B cell (primary cell): Measurements from ENCODE around the gene WDR31. TPM values are rescaled to one million over a fixed set of nuclear protein-coding genes. Genes with fewer than 3 reads are reported as not detected.

Experiments used
- ATAC-seq: fragments of 200-7000 bp; cut with Tn5 transposase; one replicate; pipeline ENCODE4 v1.10.0; 2021; ENCODE audit warnings: low read depth, mild to moderate bottlenecking, moderate number of reproducible peaks, moderate library complexity
- CTCF ChIA-PET: fragments of 350-600 bp; sonication (Branson Sonifier 250); formaldehyde crosslinking; loops from one replicate; lab custom pipeline; 2021; ENCODE audit warnings: antibody characterized with exemption, inconsistent platforms; lab: Charles Lee
- POLR2A ChIA-PET: fragments of 350-600 bp; sonication (Branson Sonifier 250); formaldehyde crosslinking; loops from one replicate; lab custom pipeline; 2021; ENCODE audit warnings: antibody characterized with exemption; lab: Charles Lee
- DNase-seq: peaks from one replicate; pipeline ENCODE4 v3.0.0; 2013
- H2AFZ ChIP-seq: 2 replicates; pipeline ENCODE4 v1.6.1; 2012; ENCODE audit warnings: mild to moderate bottlenecking, low read depth, low read length; ENCODE audit not compliant: insufficient read depth, poor library complexity, severe bottlenecking
- H3K27ac ChIP-seq, 2 donors: 1 replicate in 1 of 2; 2 replicates in 1 of 2; pipeline ENCODE4 v1.5.1; 2012 to 2013; ENCODE audit warnings: low read length in 2 of 2, mild to moderate bottlenecking in 2 of 2, moderate library complexity in 1 of 2
- H3K27me3 ChIP-seq, 4 experiments: fragments of 200-600 bp in 1 of 4; sonication (generic) in 1 of 4; replicated peaks in 1 of 4; 1 replicate in 2 of 4; 2 replicates in 2 of 4; pipeline versions ENCODE4 v1.6.1 to v1.7.0; 2013 to 2016; ENCODE audit warnings: low read length in 3 of 4, mild to moderate bottlenecking in 2 of 4, mixed read lengths in 1 of 4, moderate library complexity in 1 of 4; ENCODE audit not compliant: insufficient read depth in 4 of 4, control insufficient read depth in 3 of 4; ENCODE audit errors: control extremely low read depth in 1 of 4
- H3K36me3 ChIP-seq, 2 experiments: replicated peaks in 1 of 2; 1 replicate in 1 of 2; 2 replicates in 1 of 2; pipeline versions ENCODE4 v1.6.1 to v1.7.1; 2013; ENCODE audit warnings: low read length in 1 of 2; ENCODE audit not compliant: insufficient read depth in 2 of 2, control insufficient read depth in 1 of 2; ENCODE audit errors: control extremely low read depth in 1 of 2, extremely low read depth in 1 of 2
- H3K4me1 ChIP-seq, 2 donors: fragments of 200-600 bp in 1 of 2; sonication (generic) in 1 of 2; 1 replicate in 1 of 2; 2 replicates in 1 of 2; pipeline versions ENCODE4 v1.5.1 to v1.6.1; 2013 to 2017; ENCODE audit warnings: low read length in 2 of 2; ENCODE audit not compliant: control insufficient read depth in 2 of 2, insufficient read depth in 2 of 2
- H3K4me2 ChIP-seq: replicated peaks from 2 replicates; pipeline ENCODE3; 2012; ENCODE audit warnings: mild to moderate bottlenecking, low read depth, low read length; ENCODE audit not compliant: poor library complexity, severe bottlenecking
- H3K4me3 ChIP-seq, 5 experiments: fragments of 200-600 bp in 1 of 5; sonication (generic) in 1 of 5; 1 replicate in 3 of 5; 2 replicates in 2 of 5; pipeline versions ENCODE4 v1.5.1 to v1.7.0; 2011 to 2016; ENCODE audit warnings: low read length in 4 of 5, mild to moderate bottlenecking in 4 of 5, low read depth in 2 of 5, control low read depth in 1 of 5, moderate library complexity in 1 of 5; ENCODE audit not compliant: insufficient read depth in 1 of 5; ENCODE audit errors: control extremely low read depth in 1 of 5, extremely low read depth in 1 of 5
- H3K79me2 ChIP-seq: fragments of 200-600 bp; sonication (generic); one replicate; pipeline ENCODE4 v1.6.0; 2016; ENCODE audit warnings: low read length; ENCODE audit not compliant: control insufficient read depth, insufficient read depth
- H3K9ac ChIP-seq: fragments of 200-600 bp; sonication (generic); 2 replicates; pipeline ENCODE4 v1.6.1; 2017; ENCODE audit warnings: mild to moderate bottlenecking, low read length, moderate library complexity
- H3K9me3 ChIP-seq, 3 donors: one replicate each; pipeline versions ENCODE4 v1.6.1 to v1.7.1; 2013; ENCODE audit warnings: low read length in 2 of 3; ENCODE audit not compliant: control insufficient read depth in 2 of 3, insufficient read depth in 1 of 3; ENCODE audit errors: control extremely low read depth in 1 of 3
- H4K20me1 ChIP-seq: 2 replicates; pipeline ENCODE4 v1.6.0; 2012; ENCODE audit warnings: mild to moderate bottlenecking, low read length; ENCODE audit not compliant: insufficient read depth, control insufficient read depth, poor library complexity, severe bottlenecking
- H3K27ac Mint-ChIP-seq: one replicate; pipeline ENCODE4 v1.8.0; 2021; ENCODE audit warnings: mixed read lengths
- H3K27me3 Mint-ChIP-seq: one replicate; pipeline ENCODE4 v1.8.0; 2021; ENCODE audit warnings: mixed read lengths
- H3K4me1 Mint-ChIP-seq: one replicate; pipeline ENCODE4 v1.8.0; 2021; ENCODE audit warnings: mixed read lengths
- H3K4me3 Mint-ChIP-seq: one replicate; pipeline ENCODE4 v1.8.0; 2021; ENCODE audit warnings: mixed read lengths
- H3K9me3 Mint-ChIP-seq: one replicate; pipeline ENCODE4 v1.8.0; 2022; ENCODE audit warnings: mixed read lengths; ENCODE audit not compliant: insufficient read depth
- EZH2 ChIP-seq: IDR thresholded peaks from 2 replicates; pipeline ENCODE4 v1.6.1; 2012; ENCODE audit warnings: borderline replicate concordance, low read depth, mild to moderate bottlenecking, moderate library complexity, low read length; ENCODE audit not compliant: insufficient read depth, poor library complexity, severe bottlenecking
- WGBS: methylation state at CpG from one replicate; pipeline ENCODE4 v1.1.5; 2013; ENCODE audit warnings: missing lambda C conversion rate; ENCODE audit not compliant: insufficient coverage; 5-methylcytosine and 5-hydroxymethylcytosine counted together
- intact Hi-C: fragments of 100-400 bp; cut with micrococcal nuclease; formaldehyde crosslinking; loops from one replicate; pipeline ENCODE4 v1.10.0; 2022
- polyA plus RNA-seq: library from polyadenylated mRNA; depleted of rRNA; stranded (reverse); fragments of >200 nt; gene quantifications from 2 replicates; pipeline ENCODE4 v1.2.3, GENCODE V29; 2012
- total RNA-seq, 2 donors: library from RNA; stranded (reverse); fragments of 120-200 nt in 1 of 2; gene quantifications; 1 replicate in 1 of 2; 2 replicates in 1 of 2; pipeline versions ENCODE4 v1.2.3 to v1.2.4, GENCODE V29; 2013 to 2022
- TF ChIP-seq, protein P1 (sequence below): fragments of 200-600 bp; IDR thresholded peaks from one replicate; pipeline ENCODE4 v1.8.0; 2022; ENCODE audit warnings: antibody characterized with exemption, mild to moderate bottlenecking

WDR31 gene
- total and polyA plus RNA-seq, 2 donors (not counting 1 experiment from before 2014, with no cell fraction given) = 0.36 to 0.62 TPM

DNA sequence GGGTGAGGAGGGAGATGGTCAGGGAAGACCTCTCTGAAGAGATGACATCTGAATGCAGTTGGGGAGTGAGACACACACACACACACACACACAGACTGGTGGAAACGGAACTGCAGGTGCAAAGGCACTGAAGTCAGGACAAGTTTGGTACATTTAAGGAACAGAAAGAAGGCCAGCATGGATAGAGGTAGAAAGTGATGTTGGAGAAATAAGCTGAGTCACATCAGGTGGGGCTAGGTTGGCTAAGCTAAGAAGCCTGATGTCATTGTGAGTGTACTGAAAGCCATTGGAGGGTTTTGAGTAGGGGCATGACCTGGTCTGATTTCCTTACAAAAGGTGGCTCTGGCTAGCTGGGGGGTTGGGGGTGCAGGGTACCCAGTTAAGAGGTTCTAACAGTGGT lies 12.3 kb upstream of the WDR31 start:
- H3K4me2 ChIP-seq = no peak overlapping the region
- Mint-ChIP-seq H3K9me3 (no peaks in the 10 kb centered on the region), H3K27ac (no peak overlapping the region), H3K27me3 (peaks cover 18% of the 10 kb centered on the region), H3K4me1 (peaks cover 25% of the 10 kb centered on the region), H3K4me3 (no peak overlapping the region)
- H3K36me3 ChIP-seq = no peaks in the 10 kb centered on the region
- peaks cover 0 to 17% (median 1%) of the 10 kb centered on the region in 4 experiments for H3K27me3 ChIP-seq
- ChIA-PET POLR2A (interaction anchor here (0.6 kb wide), 2 partner anchors 49 to 80 kb away, joined by 3 read pairs; no protein-coding TSS in a partner anchor), CTCF (no interaction called here)
- no peak overlapping the region for H3K9ac ChIP-seq
- ATAC-seq (no peak), DNase-seq (no peak)
- H3K27ac ChIP-seq = no peak overlapping the region
- no peak overlapping the region for H2AFZ ChIP-seq
- H3K4me1 ChIP-seq = peaks cover 19 to 22% of the 10 kb centered on the region in 2 donors
- H3K9me3 ChIP-seq = no peaks in the 10 kb centered on the region
- no peaks in the 10 kb centered on the region for H3K79me2 ChIP-seq
- no peak overlapping the region for H3K4me3 ChIP-seq
- H4K20me1 ChIP-seq = no peaks in the 10 kb centered on the region
- intact Hi-C loops = no loop called here
- WGBS = no CpG with 5 or more reads among the region's 1 CpG
- TF ChIP-seq, protein P1, sequence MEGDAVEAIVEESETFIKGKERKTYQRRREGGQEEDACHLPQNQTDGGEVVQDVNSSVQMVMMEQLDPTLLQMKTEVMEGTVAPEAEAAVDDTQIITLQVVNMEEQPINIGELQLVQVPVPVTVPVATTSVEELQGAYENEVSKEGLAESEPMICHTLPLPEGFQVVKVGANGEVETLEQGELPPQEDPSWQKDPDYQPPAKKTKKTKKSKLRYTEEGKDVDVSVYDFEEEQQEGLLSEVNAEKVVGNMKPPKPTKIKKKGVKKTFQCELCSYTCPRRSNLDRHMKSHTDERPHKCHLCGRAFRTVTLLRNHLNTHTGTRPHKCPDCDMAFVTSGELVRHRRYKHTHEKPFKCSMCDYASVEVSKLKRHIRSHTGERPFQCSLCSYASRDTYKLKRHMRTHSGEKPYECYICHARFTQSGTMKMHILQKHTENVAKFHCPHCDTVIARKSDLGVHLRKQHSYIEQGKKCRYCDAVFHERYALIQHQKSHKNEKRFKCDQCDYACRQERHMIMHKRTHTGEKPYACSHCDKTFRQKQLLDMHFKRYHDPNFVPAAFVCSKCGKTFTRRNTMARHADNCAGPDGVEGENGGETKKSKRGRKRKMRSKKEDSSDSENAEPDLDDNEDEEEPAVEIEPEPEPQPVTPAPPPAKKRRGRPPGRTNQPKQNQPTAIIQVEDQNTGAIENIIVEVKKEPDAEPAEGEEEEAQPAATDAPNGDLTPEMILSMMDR = no peak
- no peak for TF ChIP-seq EZH2

DNA sequence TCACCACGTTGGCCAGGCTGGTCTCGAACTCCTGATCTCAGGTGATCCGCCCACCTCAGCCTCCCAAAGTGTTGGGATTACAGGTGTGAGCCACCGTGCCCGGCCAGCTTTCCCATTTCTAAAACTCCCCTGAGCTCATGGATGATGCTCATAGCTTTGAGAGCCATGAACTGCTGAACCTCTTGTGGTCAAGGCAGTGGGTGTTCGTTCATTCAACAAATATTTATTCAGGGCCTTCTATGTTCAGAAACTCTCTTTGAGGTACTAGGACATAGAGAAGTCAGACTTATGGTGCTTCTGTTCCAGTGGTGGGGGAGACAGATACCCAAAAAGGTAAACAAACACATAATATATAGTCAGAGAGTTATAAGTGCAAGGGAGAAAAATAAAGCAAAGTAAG lies 11.9 kb upstream of the WDR31 start:
- Mint-ChIP-seq H3K27me3 (peaks cover 18% of the 10 kb centered on the region), H3K9me3 (no peaks in the 10 kb centered on the region), H3K4me3 (no peak overlapping the region), H3K4me1 (peaks cover 25% of the 10 kb centered on the region), H3K27ac (no peak overlapping the region)
- CTCF ChIA-PET = interaction anchor here (1.0 kb wide), 1 partner anchor 49 kb away, joined by 4 read pairs; the partner anchor contains the start of gene ALAD
- ATAC-seq = no peak
- intact Hi-C loops = no loop called here
- H3K27ac ChIP-seq = no peak overlapping the region
- TF ChIP-seq, protein P1 = no peak
- no peak for TF ChIP-seq EZH2
- H3K4me1 ChIP-seq = peaks cover 19 to 22% of the 10 kb centered on the region in 2 donors
- no peaks in the 10 kb centered on the region for H4K20me1 ChIP-seq
- H3K27me3 ChIP-seq = peaks cover 0 to 17% (median 1%) of the 10 kb centered on the region in 4 experiments
- H3K4me2 ChIP-seq = no peak overlapping the region
- POLR2A ChIA-PET = interaction anchor here (0.6 to 2.1 kb wide), 3 partner anchors 12 to 59 kb away, joined by 3 to 7 read pairs (median 4); partner anchors contain the start of gene WDR31
- no peaks in the 10 kb centered on the region for H3K36me3 ChIP-seq
- DNase-seq = no peak
- no peaks in the 10 kb centered on the region for H3K9me3 ChIP-seq
- no peak overlapping the region for H3K4me3 ChIP-seq
- no CpG with 5 or more reads among the region's 6 CpGs for WGBS
- H3K79me2 ChIP-seq = no peaks in the 10 kb centered on the region
- no peak overlapping the region for H3K9ac ChIP-seq
- no peak overlapping the region for H2AFZ ChIP-seq
